PFSK-1 (cell line): Measurements from ENCODE around the gene CALML5.

Experiments
- FOXP2 ChIP-seq: optimal IDR thresholded peaks from 2 replicates; pipeline ENCODE3; 2011; ENCODE audit warnings: borderline replicate concordance, control low read depth, inconsistent platforms; ENCODE audit not compliant: insufficient read depth; ENCODE audit errors: extremely low read length, extremely low read depth
- POLR2AphosphoS5 ChIP-seq: IDR thresholded peaks from 2 replicates; pipeline ENCODE4 v1.6.1; 2012; ENCODE audit warnings: low read depth, mild to moderate bottlenecking, control low read depth, low read length, moderate library complexity
- SIN3A ChIP-seq: IDR thresholded peaks from 2 replicates; pipeline ENCODE4 v1.6.1; 2012; ENCODE audit warnings: mild to moderate bottlenecking, low read length, moderate library complexity, borderline replicate concordance; ENCODE audit not compliant: insufficient read depth
- TAF1 ChIP-seq: IDR thresholded peaks from 2 replicates; pipeline ENCODE4 v1.6.1; 2012; ENCODE audit warnings: low read length, control low read depth, borderline replicate concordance; ENCODE audit not compliant: insufficient read depth
- TF ChIP-seq, protein P1 (sequence below), 2 experiments: IDR thresholded peaks; 2 replicates each; pipeline versions ENCODE4 v1.6.1 to v1.8.0; 2011 to 2012; ENCODE audit warnings: low read depth in 2 of 2, low read length in 2 of 2, control low read depth in 1 of 2, inconsistent platforms in 1 of 2, mild to moderate bottlenecking in 1 of 2, moderate library complexity in 1 of 2; ENCODE audit not compliant: insufficient read depth in 1 of 2

CALML5 gene

DNA sequence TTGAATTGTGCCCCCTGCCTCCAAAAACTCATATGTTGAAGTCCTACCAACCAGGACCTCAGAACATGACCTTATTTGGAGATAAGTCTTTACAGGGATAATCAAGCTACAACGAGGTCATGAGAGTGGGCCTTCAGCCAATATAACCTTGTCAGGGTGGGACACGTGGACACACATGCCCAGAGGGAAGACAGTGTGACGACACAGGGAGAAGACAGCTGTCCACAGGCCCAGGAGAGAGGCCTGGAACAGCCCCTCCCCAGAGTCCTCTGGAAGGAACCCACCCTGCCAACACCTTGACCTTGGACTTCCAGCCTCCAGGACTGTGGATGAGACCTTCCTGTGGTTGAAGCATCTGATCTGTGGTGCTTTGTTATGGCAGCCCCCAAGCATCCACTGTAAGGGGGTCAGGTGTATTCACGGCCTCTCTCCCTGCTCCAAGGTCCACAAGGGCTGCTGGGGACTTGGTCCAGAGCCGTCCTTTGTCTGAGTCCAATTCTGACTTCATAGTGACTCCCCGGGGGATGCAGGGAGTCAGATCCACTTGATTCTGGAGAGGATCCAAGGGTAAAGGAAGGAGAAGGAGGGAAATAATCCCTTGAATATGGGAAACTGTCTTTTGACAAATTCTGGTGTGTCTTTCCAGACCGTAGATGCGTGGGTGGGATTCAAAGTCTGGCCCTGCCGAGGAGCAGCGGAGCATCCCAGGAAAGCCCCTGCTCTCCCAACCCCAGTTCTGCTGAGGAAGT lies 32.4 kb upstream of the CALML5 start:
- TF ChIP-seq TAF1 (no peak), FOXP2 (no peak), POLR2AphosphoS5 (no peak), SIN3A (no peak)
- TF ChIP-seq, protein P1, sequence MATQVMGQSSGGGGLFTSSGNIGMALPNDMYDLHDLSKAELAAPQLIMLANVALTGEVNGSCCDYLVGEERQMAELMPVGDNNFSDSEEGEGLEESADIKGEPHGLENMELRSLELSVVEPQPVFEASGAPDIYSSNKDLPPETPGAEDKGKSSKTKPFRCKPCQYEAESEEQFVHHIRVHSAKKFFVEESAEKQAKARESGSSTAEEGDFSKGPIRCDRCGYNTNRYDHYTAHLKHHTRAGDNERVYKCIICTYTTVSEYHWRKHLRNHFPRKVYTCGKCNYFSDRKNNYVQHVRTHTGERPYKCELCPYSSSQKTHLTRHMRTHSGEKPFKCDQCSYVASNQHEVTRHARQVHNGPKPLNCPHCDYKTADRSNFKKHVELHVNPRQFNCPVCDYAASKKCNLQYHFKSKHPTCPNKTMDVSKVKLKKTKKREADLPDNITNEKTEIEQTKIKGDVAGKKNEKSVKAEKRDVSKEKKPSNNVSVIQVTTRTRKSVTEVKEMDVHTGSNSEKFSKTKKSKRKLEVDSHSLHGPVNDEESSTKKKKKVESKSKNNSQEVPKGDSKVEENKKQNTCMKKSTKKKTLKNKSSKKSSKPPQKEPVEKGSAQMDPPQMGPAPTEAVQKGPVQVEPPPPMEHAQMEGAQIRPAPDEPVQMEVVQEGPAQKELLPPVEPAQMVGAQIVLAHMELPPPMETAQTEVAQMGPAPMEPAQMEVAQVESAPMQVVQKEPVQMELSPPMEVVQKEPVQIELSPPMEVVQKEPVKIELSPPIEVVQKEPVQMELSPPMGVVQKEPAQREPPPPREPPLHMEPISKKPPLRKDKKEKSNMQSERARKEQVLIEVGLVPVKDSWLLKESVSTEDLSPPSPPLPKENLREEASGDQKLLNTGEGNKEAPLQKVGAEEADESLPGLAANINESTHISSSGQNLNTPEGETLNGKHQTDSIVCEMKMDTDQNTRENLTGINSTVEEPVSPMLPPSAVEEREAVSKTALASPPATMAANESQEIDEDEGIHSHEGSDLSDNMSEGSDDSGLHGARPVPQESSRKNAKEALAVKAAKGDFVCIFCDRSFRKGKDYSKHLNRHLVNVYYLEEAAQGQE (IDR thresholded peaks at IDR 0.05; ENCODE audit: insufficient read depth in 1 of 2, low read depth in 2 of 2, low read length in 2 of 2): no peak

DNA sequence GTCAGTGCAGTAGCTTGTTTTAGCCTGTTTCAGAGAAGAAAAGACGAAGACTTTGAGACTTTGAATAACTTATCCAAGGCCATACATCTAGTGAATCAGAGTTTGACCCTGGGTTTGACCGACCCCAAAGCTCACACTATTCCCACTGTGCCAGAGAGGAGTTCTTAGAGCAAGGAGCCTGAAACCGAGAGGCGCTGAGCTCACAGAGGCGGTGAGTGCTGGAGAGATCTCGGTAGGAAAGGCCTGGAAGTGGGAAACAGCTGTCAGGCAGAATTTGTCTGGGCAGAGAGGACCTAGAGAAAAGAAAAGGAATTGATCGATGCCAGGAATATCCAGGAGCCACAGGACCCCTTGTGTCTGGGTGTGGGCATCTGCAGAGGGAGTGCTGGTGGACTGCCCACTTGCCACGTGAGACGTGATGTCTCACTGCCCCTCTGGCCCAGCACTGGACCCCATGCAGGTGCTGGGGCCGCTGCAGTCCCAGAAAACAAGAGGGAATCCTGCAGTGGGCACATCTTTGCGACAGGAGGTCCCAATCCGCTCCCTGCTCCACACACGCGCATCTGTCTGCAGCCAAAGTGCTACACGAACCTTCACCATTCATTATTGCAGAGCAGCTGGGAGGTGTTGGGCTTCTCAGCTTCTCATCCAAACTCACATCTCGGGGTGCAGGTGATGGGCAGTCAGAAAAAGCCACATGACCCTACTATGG lies 31.6 kb upstream of the CALML5 start:
- no peak for TF ChIP-seq FOXP2
- TF ChIP-seq POLR2AphosphoS5: no peak
- TF ChIP-seq, protein P1 (IDR thresholded peaks at IDR 0.05; ENCODE audit: insufficient read depth in 1 of 2, low read depth in 2 of 2, low read length in 2 of 2): no peak
- no peak for TF ChIP-seq SIN3A
- TF ChIP-seq TAF1: no peak

DNA sequence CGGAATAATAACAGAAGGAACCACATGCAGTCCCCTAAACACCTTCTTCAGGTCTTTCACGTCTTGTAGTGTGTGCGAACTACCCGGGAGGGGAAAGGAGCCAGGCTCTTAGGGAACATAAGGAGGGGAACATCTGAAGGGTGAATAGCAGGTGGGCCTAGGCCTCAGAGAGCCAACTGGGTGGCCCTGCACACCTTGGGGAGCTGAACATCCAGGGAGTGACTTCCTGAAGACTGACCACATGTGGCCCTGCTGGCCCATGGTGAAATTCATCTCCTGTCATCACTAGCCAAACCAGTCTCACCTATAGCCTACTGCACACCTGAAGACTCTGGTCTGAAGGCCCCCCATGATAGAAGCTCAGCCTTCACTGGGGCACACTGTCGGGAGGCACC lies 31.0 kb upstream of the CALML5 start:
- no peak for TF ChIP-seq TAF1
- TF ChIP-seq SIN3A: no peak
- TF ChIP-seq, protein P1 (IDR thresholded peaks at IDR 0.05; ENCODE audit: insufficient read depth in 1 of 2, low read depth in 2 of 2, low read length in 2 of 2): no peak
- no peak for TF ChIP-seq POLR2AphosphoS5
- no peak for TF ChIP-seq FOXP2

DNA sequence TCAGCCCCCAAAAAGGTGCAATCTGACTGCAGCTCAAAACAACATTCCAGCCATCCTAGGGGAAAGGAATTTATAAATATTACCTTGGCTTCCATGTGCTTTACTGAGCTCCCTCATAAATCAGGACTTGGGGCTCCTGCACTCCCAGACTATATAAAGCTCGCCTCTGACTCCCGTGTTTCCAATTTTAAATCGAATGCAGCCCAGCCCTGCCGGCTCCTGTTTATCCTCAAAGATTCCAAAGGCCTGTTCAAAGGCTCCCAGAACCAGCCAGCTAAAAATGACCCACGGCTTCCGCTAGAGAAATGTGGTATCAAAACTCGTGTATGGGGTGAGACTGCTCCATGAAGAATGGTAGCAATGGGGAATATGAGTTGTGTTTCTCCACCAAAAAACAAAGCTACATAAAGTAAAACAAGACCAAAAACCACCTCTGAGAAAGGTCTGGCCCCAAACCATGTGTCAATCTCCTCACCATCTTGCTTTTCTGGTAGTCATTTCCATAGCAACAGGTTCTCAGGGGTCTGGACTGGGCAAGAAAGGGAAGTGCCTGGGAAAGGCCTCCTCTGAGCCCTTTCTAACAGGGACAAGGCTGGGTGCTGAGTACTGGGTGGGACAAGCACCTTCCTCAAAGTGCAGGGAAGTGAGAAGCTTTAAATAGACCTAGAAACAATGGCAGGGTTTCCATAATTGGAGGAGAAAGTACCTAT lies 30.5 kb upstream of the CALML5 start:
- TF ChIP-seq TAF1 (no peak), POLR2AphosphoS5 (no peak), FOXP2 (no peak), SIN3A (no peak)
- TF ChIP-seq, protein P1 (IDR thresholded peaks at IDR 0.05; ENCODE audit: insufficient read depth in 1 of 2, low read depth in 2 of 2, low read length in 2 of 2): no peak
